Psoas muscle (tissue), 8 donors: ENCODE measurements around the gene C4BPB. TPM values are rescaled to one million over a fixed set of nuclear protein-coding genes. Genes with fewer than 3 reads are reported as not detected.

Experiments
- ATAC-seq, 4 donors: fragments of 200-7000 bp; cut with Tn5 transposase; one replicate each; pipeline ENCODE4 v1.9.1; 2020; ENCODE audit warnings: moderate library complexity in 3 of 4, mild to moderate bottlenecking in 2 of 4
- DNase-seq, 2 donors: peaks; one replicate each; pipeline ENCODE4 v3.0.0-alpha.2; 2020
- H3K27ac ChIP-seq: fragments of 200-600 bp; one replicate; pipeline ENCODE4 v1.8.0; 2022
- H3K27me3 ChIP-seq, 3 donors: fragments of 200-600 bp in 1 of 3; one replicate each; pipeline versions ENCODE4 v1.6.1 to v1.8.0; 2013 to 2022; ENCODE audit warnings: low read length in 2 of 3, mild to moderate bottlenecking in 2 of 3, moderate library complexity in 1 of 3; ENCODE audit not compliant: insufficient read depth in 3 of 3
- H3K36me3 ChIP-seq, 2 donors: fragments of 200-600 bp in 1 of 2; one replicate each; pipeline versions ENCODE4 v1.6.1 to v1.8.0; 2013 to 2022; ENCODE audit warnings: low read depth in 1 of 2, mild to moderate bottlenecking in 1 of 2, moderate library complexity in 1 of 2; ENCODE audit not compliant: insufficient read depth in 1 of 2
- H3K4me1 ChIP-seq: fragments of 200-600 bp; one replicate; pipeline ENCODE4 v1.8.0; 2022
- H3K4me3 ChIP-seq: fragments of 200-600 bp; one replicate; pipeline ENCODE4 v1.8.0; 2022; ENCODE audit warnings: mild to moderate bottlenecking
- H3K9me3 ChIP-seq: fragments of 200-600 bp; one replicate; pipeline ENCODE4 v1.8.0; 2022
- WGBS, 3 donors: extraction: QIAGEN DNeasy Blood & Tissue Kit; methylation state at CpG; one replicate each; pipeline versions ENCODE4 v1.1.6 to v1.1.7; 2013; 5-methylcytosine and 5-hydroxymethylcytosine counted together
- intact Hi-C, 2 donors: fragments of 100-400 bp; cut with DNase I; formaldehyde crosslinking; loops; one replicate each; pipeline versions ENCODE4 v1.11.0 to v1.14.2; 2022
- polyA plus RNA-seq, 3 donors: library from polyadenylated mRNA; stranded (reverse); fragments of 200-250 nt; gene quantifications; one replicate each; pipeline ENCODE4 v1.2.3, GENCODE V29; 2013
- total RNA-seq, 4 donors: library from RNA; stranded (reverse); fragmentation: NEBNext Ultra II Directional in 2 of 4; extraction: Animal tissue kit (Norgen Biotek cat#: 25700) in 2 of 4; gene quantifications; one replicate each; pipeline versions ENCODE4 v1.2.1 to v1.2.4, GENCODE V29; 2021 to 2023
- TF ChIP-seq, protein P1 (sequence below): fragments of 200-600 bp; IDR thresholded peaks from one replicate; pipeline ENCODE4 v1.8.0; 2022; ENCODE audit warnings: antibody characterized with exemption
- donor health status: healthy with polysubstance abuse.
- donor health status: DM: no; HTN: no; CAD: no; lungs with moderate emphysema.
- donor health status: Bipolar disorder and iron deficiency.
- donor health status: healthy.
- donor health status: DM: yes; HTN: yes; CAD: no.
- donor health status: DM: no; HTN: no; CAD: no.
- donor health status: DM: no; HTN: no; CAD: no.
- donor health status: DM: yes; HTN: yes; CAD: no.

C4BPB gene
- total and polyA plus RNA-seq, 7 donors, result 0.08 to 0.48 (median 0.25) TPM; not detected in 2

DNA sequence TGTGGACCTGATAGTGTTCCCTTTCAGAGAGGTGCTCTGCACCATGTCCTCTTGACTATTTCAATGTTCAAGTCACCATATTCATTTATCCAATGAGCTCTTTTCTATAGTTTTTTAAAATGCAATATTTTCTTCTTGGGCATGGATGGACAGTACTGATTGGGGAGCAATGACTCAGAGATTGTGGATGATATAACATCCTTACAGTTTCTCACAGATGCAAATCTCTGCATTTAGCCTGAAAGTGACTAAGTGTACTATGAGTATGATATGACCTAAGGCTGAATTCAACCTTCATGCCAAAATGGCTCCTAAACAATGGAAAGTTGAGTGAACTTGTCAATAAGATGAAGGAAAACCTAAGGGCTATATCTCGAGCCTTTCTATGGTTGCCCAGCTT is 51.9 kb downstream of the C4BPB start:
- Histone ChIP-seq H3K4me1 (no peaks in the 10 kb centered on the region), H3K9me3 (no peaks in the 10 kb centered on the region), H3K27ac (no peak overlapping the region), H3K27me3 (no peaks in the 10 kb centered on the region), H3K36me3 (peaks cover 0 to 3% of the 10 kb centered on the region in 2 donors), H3K4me3 (no peak overlapping the region)
- DNase-seq, result no peak
- WGBS, 3 donors, result 68 to 86% (median 83%) methylated on average over 1 of the region's 1 CpG
- TF ChIP-seq, protein P1, sequence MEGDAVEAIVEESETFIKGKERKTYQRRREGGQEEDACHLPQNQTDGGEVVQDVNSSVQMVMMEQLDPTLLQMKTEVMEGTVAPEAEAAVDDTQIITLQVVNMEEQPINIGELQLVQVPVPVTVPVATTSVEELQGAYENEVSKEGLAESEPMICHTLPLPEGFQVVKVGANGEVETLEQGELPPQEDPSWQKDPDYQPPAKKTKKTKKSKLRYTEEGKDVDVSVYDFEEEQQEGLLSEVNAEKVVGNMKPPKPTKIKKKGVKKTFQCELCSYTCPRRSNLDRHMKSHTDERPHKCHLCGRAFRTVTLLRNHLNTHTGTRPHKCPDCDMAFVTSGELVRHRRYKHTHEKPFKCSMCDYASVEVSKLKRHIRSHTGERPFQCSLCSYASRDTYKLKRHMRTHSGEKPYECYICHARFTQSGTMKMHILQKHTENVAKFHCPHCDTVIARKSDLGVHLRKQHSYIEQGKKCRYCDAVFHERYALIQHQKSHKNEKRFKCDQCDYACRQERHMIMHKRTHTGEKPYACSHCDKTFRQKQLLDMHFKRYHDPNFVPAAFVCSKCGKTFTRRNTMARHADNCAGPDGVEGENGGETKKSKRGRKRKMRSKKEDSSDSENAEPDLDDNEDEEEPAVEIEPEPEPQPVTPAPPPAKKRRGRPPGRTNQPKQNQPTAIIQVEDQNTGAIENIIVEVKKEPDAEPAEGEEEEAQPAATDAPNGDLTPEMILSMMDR, result no peak
- intact Hi-C loops, result no loop called here
- ATAC-seq, result no peak

DNA sequence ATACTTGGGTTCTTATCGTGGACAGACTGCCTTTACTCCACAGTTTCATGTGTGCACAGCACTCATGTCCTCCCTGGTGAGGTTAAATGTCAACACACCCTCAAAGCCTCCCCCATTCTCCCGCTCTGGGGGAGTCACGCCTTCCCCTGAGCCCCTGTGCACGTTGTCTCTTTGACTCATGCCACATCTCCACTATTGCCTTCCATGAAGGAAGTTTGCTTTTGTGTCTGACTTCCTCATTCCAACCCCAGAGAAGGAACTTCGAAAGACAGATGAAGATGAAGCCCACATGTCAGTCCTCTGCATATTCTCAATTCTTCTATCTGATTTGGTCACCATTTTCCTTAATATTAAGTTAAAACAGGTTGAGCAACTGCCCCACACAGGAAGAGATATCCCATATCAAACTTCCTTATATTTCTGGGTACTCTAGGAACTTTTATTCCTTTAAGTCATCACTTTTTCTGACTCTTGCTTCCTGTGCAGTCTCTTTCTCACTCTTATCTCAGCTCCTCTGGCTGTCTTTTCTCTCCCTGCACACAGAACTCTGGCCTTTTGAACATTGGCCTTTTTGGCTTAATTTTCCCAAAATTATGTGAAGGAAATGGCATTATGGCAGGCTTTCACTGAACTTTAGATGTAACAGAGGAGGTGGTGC is 56.9 kb downstream of the C4BPB start:
- Histone ChIP-seq H3K9me3 (no peaks in the 10 kb centered on the region), H3K4me3 (no peak overlapping the region), H3K27me3 (no peaks in the 10 kb centered on the region), H3K36me3 (no peaks in the 10 kb centered on the region), H3K27ac (no peak overlapping the region), H3K4me1 (no peaks in the 10 kb centered on the region)
- intact Hi-C loops, result no loop called here
- TF ChIP-seq, protein P1, result no peak
- WGBS, 3 donors, result 77 to 78% (median 77%) methylated on average over 5 of the region's 5 CpGs
- ATAC-seq (no peak), DNase-seq (no peak)

Other genes with a start within 250 kb of the C4BPB start
- gene IL20, start 223.2 kb upstream of the C4BPB start, total RNA-seq, result 1 to 10 TPM in 1 of 4 donors, not detected in 3; 1.2 TPM
- not detected for gene IL20, start 223.2 kb upstream of the C4BPB start, polyA plus RNA-seq
- gene IL24, start 191.4 kb upstream of the C4BPB start, total RNA-seq, result 10 to 100 TPM in 1 of 4 donors, under 1 TPM in 1, not detected in 2; 0.23 to 20.3 TPM
- gene IL24, start 191.4 kb upstream of the C4BPB start, polyA plus RNA-seq, result 1 to 10 TPM in 1 of 3 donors, under 1 TPM in 2; 0.05 to 1.7 (median 0.20) TPM
- 10 to 100 TPM in 2 of 4 donors, 1 to 10 TPM in 2; 2.3 to 29.5 (median 12.0) TPM for gene FCMR, start 166.9 kb upstream of the C4BPB start, total RNA-seq
- 1 to 10 TPM; 1.0 to 8.4 (median 2.2) TPM for gene FCMR, start 166.9 kb upstream of the C4BPB start, polyA plus RNA-seq
- under 1 TPM; 0.42 to 0.50 (median 0.49) TPM for gene PIGR, start 142.4 kb upstream of the C4BPB start, total RNA-seq
- under 1 TPM; 0.06 to 0.64 (median 0.16) TPM for gene PIGR, start 142.4 kb upstream of the C4BPB start, polyA plus RNA-seq
- gene FCAMR, start 118.4 kb upstream of the C4BPB start, total RNA-seq, result not detected
- not detected for gene FCAMR, start 118.4 kb upstream of the C4BPB start, polyA plus RNA-seq
- gene C1orf116, start 56.1 kb upstream of the C4BPB start, total RNA-seq, result 1 to 10 TPM in 1 of 4 donors, under 1 TPM in 3; 0.12 to 1.4 (median 0.35) TPM
- gene C1orf116, start 56.1 kb upstream of the C4BPB start, polyA plus RNA-seq, result under 1 TPM; 0.14 to 0.49 (median 0.35) TPM
- gene YOD1, start 37.7 kb upstream of the C4BPB start, total RNA-seq, result 1 to 10 TPM; 3.9 to 7.0 (median 6.0) TPM
- gene YOD1, start 37.7 kb upstream of the C4BPB start, polyA plus RNA-seq, result 1 to 10 TPM; 4.4 to 5.6 (median 5.4) TPM
- 100 to 1,000 TPM in 1 of 4 donors, 10 to 100 TPM in 3; 36.0 to 149 (median 46.4) TPM for gene PFKFB2, start 35.6 kb upstream of the C4BPB start, total RNA-seq
- 10 to 100 TPM in 2 of 3 donors, 1 to 10 TPM in 1; 3.9 to 32.9 (median 15.4) TPM for gene PFKFB2, start 35.6 kb upstream of the C4BPB start, polyA plus RNA-seq
- under 1 TPM in 1 of 4 donors, not detected in 3; 0.15 TPM for gene C4BPA, start 15.4 kb downstream of the C4BPB start, total RNA-seq
- gene C4BPA, start 15.4 kb downstream of the C4BPB start, polyA plus RNA-seq, result not detected
- 100 to 1,000 TPM in 2 of 4 donors, 10 to 100 TPM in 2; 44.2 to 108 (median 81.9) TPM for gene CD55, start 232.8 kb downstream of the C4BPB start, total RNA-seq
- 100 to 1,000 TPM in 2 of 3 donors, 10 to 100 TPM in 1; 85.6 to 318 (median 121) TPM for gene CD55, start 232.8 kb downstream of the C4BPB start, polyA plus RNA-seq